ENCODE data around the gene IPO13. TPM values are rescaled to one million over a fixed set of nuclear protein-coding genes. Genes with fewer than 3 reads are reported as not detected.

Gene IPO13
- total and polyA plus RNA-seq, 7 donors = 26.8 to 140 (median 93.0) TPM

DNA sequence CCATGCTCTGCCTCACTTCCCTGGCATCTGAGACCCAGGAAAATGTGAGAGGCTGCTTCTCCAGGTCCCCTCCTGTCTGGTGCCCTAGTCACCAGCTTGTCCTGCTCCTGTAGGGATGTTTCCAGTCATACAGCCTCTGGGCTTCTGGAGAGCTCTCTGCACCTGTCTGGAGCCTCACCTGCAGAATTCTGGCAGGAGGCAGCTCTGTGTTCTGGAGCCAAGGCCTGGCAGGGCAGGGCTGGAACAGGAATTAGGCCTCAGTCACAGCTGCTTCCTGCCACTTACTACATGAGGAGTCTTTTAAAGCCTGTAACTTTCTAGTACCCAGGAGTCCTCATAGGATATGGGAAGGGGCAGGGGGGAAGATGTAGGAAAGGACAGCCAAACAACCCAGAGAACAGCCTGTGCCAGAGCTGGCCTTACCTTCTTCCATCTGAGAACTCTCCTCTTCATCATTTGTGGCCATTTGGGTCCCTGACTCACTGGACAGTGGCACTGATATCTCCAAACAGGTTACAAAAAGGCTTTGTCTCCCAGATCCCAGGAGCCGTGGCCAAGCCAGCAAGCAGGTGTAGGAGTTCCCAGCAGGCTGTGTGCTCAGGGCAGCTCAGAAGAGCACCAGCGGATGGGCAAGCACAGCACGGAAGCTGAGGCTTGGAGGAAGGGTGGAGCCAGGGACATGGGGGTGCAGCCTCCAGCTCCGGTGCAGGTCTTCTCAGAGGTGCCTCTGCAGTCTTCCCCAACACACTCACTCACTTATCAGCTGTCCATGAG is 44.5 kb upstream of the IPO13 start:
- WGBS, 3 donors = 88 to 95% (median 93%) methylated on average over 4 of the region's 4 CpGs
- intact Hi-C loops (cut with DNase I) = no loop called here
- ATAC-seq (no peak), DNase-seq (no peak)
- no peak for TF ChIP-seq CTCF (IDR thresholded peaks at IDR 0.05)
- no peaks in the 10 kb centered on the region for H3K4me1 ChIP-seq
- peaks cover 0 to 38% of the 10 kb centered on the region in 2 donors for H3K36me3 ChIP-seq (ENCODE audit: insufficient read depth in 1 of 2, low read depth in 1 of 2)
- H3K4me3 ChIP-seq = no peak overlapping the region
- H3K27ac ChIP-seq = no peak overlapping the region
- no peaks in the 10 kb centered on the region for H3K27me3 ChIP-seq (ENCODE audit: insufficient read depth in 3 of 3, low read length in 2 of 3)
- H3K9me3 ChIP-seq = no peaks in the 10 kb centered on the region

DNA sequence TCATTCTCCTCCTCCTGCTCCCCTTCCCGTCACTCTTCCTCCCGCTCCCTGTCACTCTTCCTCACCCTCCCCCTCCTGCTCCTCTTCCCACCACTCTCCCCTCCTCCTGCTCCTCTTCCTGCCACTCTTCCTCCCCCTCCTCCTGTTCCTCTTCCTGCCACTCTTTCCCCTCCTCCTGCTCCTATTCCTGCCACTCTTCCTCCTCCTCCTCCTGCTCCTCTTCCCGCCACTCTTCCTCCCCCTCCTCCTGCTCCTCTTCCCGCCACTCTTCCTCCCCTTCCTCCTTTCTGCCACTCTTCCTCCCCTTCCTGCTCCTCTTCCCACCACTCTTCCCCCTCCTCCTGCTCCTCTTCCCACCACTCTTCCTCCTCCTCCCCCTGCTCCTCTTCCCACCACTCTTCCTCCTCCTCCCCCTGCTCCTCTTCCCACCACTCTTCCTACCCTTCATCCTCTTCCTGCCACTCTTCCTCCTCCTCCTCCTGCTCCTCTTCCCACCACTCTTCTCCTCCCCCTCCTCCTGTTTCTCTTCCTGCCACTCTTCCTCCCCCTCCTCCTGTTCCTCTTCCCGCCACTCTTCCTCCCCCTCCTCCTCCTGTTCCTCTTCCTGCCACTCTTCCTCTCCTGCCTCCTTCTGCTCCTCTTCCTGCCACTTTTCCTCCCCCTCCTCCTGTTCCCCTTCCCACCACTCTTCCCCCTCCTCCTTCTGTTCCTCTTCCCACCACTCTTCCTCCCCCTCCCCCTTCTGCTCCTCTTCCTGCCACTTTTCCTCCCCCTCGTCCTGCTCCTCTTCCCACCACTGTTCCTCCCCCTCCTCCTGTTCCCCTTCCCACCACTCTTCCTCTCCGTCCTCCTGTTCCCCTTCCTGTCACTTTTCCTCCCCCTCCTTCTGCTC is 41.8 kb upstream of the IPO13 start:
- Histone ChIP-seq H3K36me3 (ENCODE audit: insufficient read depth in 1 of 2, low read depth in 1 of 2) (peaks cover 0 to 23% of the 10 kb centered on the region in 2 donors), H3K4me1 (no peaks in the 10 kb centered on the region), H3K9me3 (no peaks in the 10 kb centered on the region), H3K4me3 (no peak overlapping the region), H3K27me3 (ENCODE audit: insufficient read depth in 3 of 3, low read length in 2 of 3) (no peaks in the 10 kb centered on the region), H3K27ac (no peak overlapping the region)
- WGBS, 3 donors = 51 to 67% (median 64%) methylated on average over 6 to 7 of the region's 7 CpGs
- DNase-seq (no peak), ATAC-seq (no peak)
- intact Hi-C loops (cut with DNase I) = no loop called here
- no peak for TF ChIP-seq CTCF (IDR thresholded peaks at IDR 0.05)

- peaks cover 0 to 23% of the 10 kb centered on the region in 2 donors for H3K36me3 ChIP-seq (ENCODE audit: insufficient read depth in 1 of 2, low read depth in 1 of 2)
- H3K27ac ChIP-seq = no peak overlapping the region
- WGBS, 3 donors = 99 to 100% (median 100%) methylated on average over 2 of the region's 2 CpGs
- no peak overlapping the region for H3K4me3 ChIP-seq
- no peaks in the 10 kb centered on the region for H3K9me3 ChIP-seq
- intact Hi-C loops (cut with DNase I) = no loop called here
- H3K27me3 ChIP-seq (ENCODE audit: insufficient read depth in 3 of 3, low read length in 2 of 3) = no peaks in the 10 kb centered on the region
- no peak for DNase-seq
- no peak for TF ChIP-seq CTCF (IDR thresholded peaks at IDR 0.05)
- H3K4me1 ChIP-seq = no peaks in the 10 kb centered on the region
- no peak for ATAC-seq
These were observed 38.5 kb upstream of the IPO13 start for GRCh38 chr1:43908226-43908625.

DNA sequence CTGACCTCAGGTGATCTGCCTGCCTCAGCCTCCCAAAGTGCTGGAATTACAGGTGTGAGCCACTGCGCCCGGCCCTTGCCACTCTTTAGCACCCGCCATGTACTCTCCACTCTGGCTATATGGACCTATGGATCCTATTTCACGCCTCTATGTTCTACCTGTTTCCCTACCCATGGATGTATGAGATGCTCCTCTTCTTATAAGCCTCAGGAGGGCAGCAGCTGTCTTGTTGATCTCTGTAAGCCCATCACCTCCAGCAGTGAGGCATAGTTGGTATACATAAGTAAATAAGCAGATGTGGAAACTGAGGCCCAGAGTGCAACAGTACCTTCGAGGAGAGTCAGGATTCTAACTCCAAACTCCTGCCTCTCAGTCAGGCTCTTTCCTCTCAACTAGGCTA is 37.9 kb upstream of the IPO13 start:
- TF ChIP-seq CTCF (IDR thresholded peaks at IDR 0.05) = no peak
- ATAC-seq (no peak), DNase-seq (no peak)
- H3K9me3 ChIP-seq = no peaks in the 10 kb centered on the region
- no peak overlapping the region for H3K4me3 ChIP-seq
- H3K36me3 ChIP-seq (ENCODE audit: insufficient read depth in 1 of 2, low read depth in 1 of 2) = peaks cover 0 to 23% of the 10 kb centered on the region in 2 donors
- no peaks in the 10 kb centered on the region for H3K4me1 ChIP-seq
- no peaks in the 10 kb centered on the region for H3K27me3 ChIP-seq (ENCODE audit: insufficient read depth in 3 of 3, low read length in 2 of 3)
- WGBS, 3 donors = 89 to 94% (median 91%) methylated on average over 5 of the region's 5 CpGs
- intact Hi-C loops (cut with DNase I) = no loop called here
- no peak overlapping the region for H3K27ac ChIP-seq

Measured in psoas muscle (tissue), 8 donors.